HepG2 (cell line): ENCODE data around the gene BPIFA1. TPM values are rescaled to one million over a fixed set of nuclear protein-coding genes. Genes with fewer than 3 reads are reported as not detected.

Experiments
- CTCF ChIP-seq: sonication (generic); formaldehyde crosslinking; IDR thresholded peaks from 2 replicates; pipeline ENCODE4 v1.5.0; 2020; ENCODE audit warnings: mild to moderate bottlenecking, missing genetic modification reagents, moderate library complexity
- HMG20A ChIP-seq: IDR thresholded peaks from 2 replicates; pipeline ENCODE4 v1.6.1; 2016; ENCODE audit warnings: borderline replicate concordance
- HOXA7 ChIP-seq: sonication (generic); formaldehyde crosslinking; IDR thresholded peaks from 2 replicates; pipeline ENCODE4 v1.8.1; 2022; ENCODE audit warnings: mild to moderate bottlenecking, missing genetic modification reagents, moderate library complexity
- ISX ChIP-seq: sonication (generic); formaldehyde crosslinking; conservative IDR thresholded peaks from 2 replicates; pipeline ENCODE4 v1.5.0; 2020; ENCODE audit warnings: missing genetic modification reagents
- JARID2 ChIP-seq: sonication (generic); formaldehyde crosslinking; IDR thresholded peaks from 2 replicates; pipeline ENCODE4 v1.8.1; 2023; ENCODE audit warnings: missing genetic modification reagents, inconsistent platforms; ENCODE audit not compliant: insufficient replicate concordance
- JUN ChIP-seq: sonication (generic); formaldehyde crosslinking; IDR thresholded peaks from 2 replicates; pipeline ENCODE4 v1.4.0; 2020; ENCODE audit warnings: mild to moderate bottlenecking, missing genetic modification reagents
- MED8 ChIP-seq: sonication (generic); formaldehyde crosslinking; IDR thresholded peaks from 2 replicates; pipeline ENCODE4 v1.8.1; 2023; ENCODE audit warnings: mild to moderate bottlenecking, missing genetic modification reagents; ENCODE audit not compliant: insufficient replicate concordance
- SNAI1 ChIP-seq: sonication (generic); formaldehyde crosslinking; IDR thresholded peaks from 2 replicates; pipeline ENCODE4 v1.5.0; 2020; ENCODE audit warnings: mild to moderate bottlenecking, missing genetic modification reagents, borderline replicate concordance
- TAF1 ChIP-seq: sonication (generic); formaldehyde crosslinking; IDR thresholded peaks from 2 replicates; pipeline ENCODE4 v1.4.0; 2020; ENCODE audit warnings: missing genetic modification reagents
- ZMYM3 ChIP-seq: sonication (generic); formaldehyde crosslinking; IDR thresholded peaks from 2 replicates; pipeline ENCODE4 v1.5.1; 2020; ENCODE audit warnings: mild to moderate bottlenecking, missing genetic modification reagents
- ZNF143 ChIP-seq: sonication (generic); formaldehyde crosslinking; IDR thresholded peaks from 2 replicates; pipeline ENCODE4 v1.4.0; 2020; ENCODE audit warnings: missing genetic modification reagents
- ZNF232 ChIP-seq: sonication (generic); formaldehyde crosslinking; IDR thresholded peaks from 2 replicates; pipeline ENCODE4 v1.4.0; 2020; ENCODE audit warnings: missing genetic modification reagents, borderline replicate concordance
- ZNF792 ChIP-seq: IDR thresholded peaks from 2 replicates; pipeline ENCODE4 v1.6.1; 2016
- polyA plus RNA-seq, 8 experiments: library from polyadenylated mRNA; depleted of rRNA in 3 of 8; stranded (reverse) in 7 of 8; unstranded in 1 of 8; fragments of >200 nt; fragmentation: Illumina TruSeq in 4 of 8; extraction: Trizol in 4 of 8; gene quantifications; 2 replicates each; pipeline versions ENCODE4 v1.2.1 to v1.2.3, GENCODE V29; 2011 to 2016; ENCODE audit warnings: low read depth in 4 of 8, missing spikeins in 1 of 8, mixed read lengths in 1 of 8; ENCODE audit not compliant: insufficient read depth in 1 of 8
- total RNA-seq, 5 experiments: library from RNA; depleted of rRNA; stranded (reverse); fragments of >200 nt; fragmentation: Illumina TruSeq; extraction: Trizol; gene quantifications; 2 replicates each; pipeline ENCODE4 v1.2.3, GENCODE V29; 2016; ENCODE audit warnings: low read depth in 1 of 5
- TF ChIP-seq, protein P1 (sequence below): sonication (generic); formaldehyde crosslinking; IDR thresholded peaks from 2 replicates; pipeline ENCODE4 v1.4.0; 2020; ENCODE audit warnings: mild to moderate bottlenecking, missing genetic modification reagents, borderline replicate concordance
- TF ChIP-seq, protein P2 (sequence below): sonication (generic); formaldehyde crosslinking; IDR thresholded peaks from 2 replicates; pipeline ENCODE4 v1.4.0; 2020; ENCODE audit warnings: missing genetic modification reagents, borderline replicate concordance
- TF ChIP-seq, protein P3 (sequence below): sonication (generic); formaldehyde crosslinking; IDR thresholded peaks from 2 replicates; pipeline ENCODE4 v1.4.0; 2020; ENCODE audit warnings: missing genetic modification reagents
- TF ChIP-seq, protein P4 (sequence below): sonication (generic); formaldehyde crosslinking; IDR thresholded peaks from 2 replicates; pipeline ENCODE4 v1.9.0; 2021; ENCODE audit warnings: missing genetic modification reagents, mild to moderate bottlenecking, borderline replicate concordance

Gene BPIFA1
- total and polyA plus RNA-seq, 2 of the 13 experiments (the other 11 are each of a cell fraction or from before 2014, with no cell fraction given), result not detected

GRCh38 chr20:33277471-33278441 is 42.0 kb downstream of the BPIFA1 start (continued):
- TF ChIP-seq, protein P1, sequence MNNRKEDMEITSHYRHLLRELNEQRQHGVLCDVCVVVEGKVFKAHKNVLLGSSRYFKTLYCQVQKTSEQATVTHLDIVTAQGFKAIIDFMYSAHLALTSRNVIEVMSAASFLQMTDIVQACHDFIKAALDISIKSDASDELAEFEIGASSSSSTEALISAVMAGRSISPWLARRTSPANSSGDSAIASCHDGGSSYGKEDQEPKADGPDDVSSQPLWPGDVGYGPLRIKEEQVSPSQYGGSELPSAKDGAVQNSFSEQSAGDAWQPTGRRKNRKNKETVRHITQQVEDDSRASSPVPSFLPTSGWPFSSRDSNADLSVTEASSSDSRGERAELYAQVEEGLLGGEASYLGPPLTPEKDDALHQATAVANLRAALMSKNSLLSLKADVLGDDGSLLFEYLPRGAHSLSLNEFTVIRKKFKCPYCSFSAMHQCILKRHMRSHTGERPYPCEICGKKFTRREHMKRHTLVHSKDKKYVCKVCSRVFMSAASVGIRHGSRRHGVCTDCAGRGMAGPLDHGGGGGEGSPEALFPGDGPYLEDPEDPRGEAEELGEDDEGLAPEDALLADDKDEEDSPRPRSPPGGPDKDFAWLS, result no peak
- no peak for TF ChIP-seq ISX (CRISPR knock-in tag)
- peak; percentile 92 for TF ChIP-seq ZNF232 (CRISPR knock-in tag)
- peak; percentile 85; the same call in 1 of the 2 replicates for TF ChIP-seq ZNF792
- TF ChIP-seq, protein P2, sequence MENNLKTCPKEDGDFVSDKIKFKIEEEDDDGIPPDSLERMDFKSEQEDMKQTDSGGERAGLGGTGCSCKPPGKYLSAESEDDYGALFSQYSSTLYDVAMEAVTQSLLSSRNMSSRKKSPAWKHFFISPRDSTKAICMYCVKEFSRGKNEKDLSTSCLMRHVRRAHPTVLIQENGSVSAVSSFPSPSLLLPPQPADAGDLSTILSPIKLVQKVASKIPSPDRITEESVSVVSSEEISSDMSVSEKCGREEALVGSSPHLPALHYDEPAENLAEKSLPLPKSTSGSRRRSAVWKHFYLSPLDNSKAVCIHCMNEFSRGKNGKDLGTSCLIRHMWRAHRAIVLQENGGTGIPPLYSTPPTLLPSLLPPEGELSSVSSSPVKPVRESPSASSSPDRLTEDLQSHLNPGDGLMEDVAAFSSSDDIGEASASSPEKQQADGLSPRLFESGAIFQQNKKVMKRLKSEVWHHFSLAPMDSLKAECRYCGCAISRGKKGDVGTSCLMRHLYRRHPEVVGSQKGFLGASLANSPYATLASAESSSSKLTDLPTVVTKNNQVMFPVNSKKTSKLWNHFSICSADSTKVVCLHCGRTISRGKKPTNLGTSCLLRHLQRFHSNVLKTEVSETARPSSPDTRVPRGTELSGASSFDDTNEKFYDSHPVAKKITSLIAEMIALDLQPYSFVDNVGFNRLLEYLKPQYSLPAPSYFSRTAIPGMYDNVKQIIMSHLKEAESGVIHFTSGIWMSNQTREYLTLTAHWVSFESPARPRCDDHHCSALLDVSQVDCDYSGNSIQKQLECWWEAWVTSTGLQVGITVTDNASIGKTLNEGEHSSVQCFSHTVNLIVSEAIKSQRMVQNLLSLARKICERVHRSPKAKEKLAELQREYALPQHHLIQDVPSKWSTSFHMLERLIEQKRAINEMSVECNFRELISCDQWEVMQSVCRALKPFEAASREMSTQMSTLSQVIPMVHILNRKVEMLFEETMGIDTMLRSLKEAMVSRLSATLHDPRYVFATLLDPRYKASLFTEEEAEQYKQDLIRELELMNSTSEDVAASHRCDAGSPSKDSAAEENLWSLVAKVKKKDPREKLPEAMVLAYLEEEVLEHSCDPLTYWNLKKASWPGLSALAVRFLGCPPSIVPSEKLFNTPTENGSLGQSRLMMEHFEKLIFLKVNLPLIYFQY, result peak; percentile 97
- 0 out of 2 replicates have a peak, but pooled peaks have one; percentile 88 for TF ChIP-seq HOXA7 (CRISPR knock-in tag)
- no peak for TF ChIP-seq CTCF
- TF ChIP-seq JARID2, result peak; percentile 74
- no peak for TF ChIP-seq SNAI1
- peak; percentile 62; the same call in 1 of the 2 replicates for TF ChIP-seq ZMYM3
- TF ChIP-seq, protein P3, sequence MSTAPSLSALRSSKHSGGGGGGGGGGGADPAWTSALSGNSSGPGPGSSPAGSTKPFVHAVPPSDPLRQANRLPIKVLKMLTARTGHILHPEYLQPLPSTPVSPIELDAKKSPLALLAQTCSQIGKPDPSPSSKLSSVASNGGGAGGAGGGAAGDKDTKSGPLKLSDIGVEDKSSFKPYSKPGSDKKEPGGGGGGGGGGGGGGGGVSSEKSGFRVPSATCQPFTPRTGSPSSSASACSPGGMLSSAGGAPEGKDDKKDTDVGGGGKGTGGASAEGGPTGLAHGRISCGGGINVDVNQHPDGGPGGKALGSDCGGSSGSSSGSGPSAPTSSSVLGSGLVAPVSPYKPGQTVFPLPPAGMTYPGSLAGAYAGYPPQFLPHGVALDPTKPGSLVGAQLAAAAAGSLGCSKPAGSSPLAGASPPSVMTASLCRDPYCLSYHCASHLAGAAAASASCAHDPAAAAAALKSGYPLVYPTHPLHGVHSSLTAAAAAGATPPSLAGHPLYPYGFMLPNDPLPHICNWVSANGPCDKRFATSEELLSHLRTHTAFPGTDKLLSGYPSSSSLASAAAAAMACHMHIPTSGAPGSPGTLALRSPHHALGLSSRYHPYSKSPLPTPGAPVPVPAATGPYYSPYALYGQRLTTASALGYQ (CRISPR knock-in tag), result no peak
- TF ChIP-seq JUN (CRISPR knock-in tag), result peak; percentile 86
- TF ChIP-seq, protein P4, sequence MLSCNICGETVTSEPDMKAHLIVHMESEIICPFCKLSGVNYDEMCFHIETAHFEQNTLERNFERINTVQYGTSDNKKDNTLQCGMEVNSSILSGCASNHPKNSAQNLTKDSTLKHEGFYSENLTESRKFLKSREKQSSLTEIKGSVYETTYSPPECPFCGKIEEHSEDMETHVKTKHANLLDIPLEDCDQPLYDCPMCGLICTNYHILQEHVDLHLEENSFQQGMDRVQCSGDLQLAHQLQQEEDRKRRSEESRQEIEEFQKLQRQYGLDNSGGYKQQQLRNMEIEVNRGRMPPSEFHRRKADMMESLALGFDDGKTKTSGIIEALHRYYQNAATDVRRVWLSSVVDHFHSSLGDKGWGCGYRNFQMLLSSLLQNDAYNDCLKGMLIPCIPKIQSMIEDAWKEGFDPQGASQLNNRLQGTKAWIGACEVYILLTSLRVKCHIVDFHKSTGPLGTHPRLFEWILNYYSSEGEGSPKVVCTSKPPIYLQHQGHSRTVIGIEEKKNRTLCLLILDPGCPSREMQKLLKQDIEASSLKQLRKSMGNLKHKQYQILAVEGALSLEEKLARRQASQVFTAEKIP (CRISPR knock-in tag), result no peak
- TF ChIP-seq TAF1 (CRISPR knock-in tag), result no peak
- peak; percentile 68; the same call in 1 of the 2 replicates for TF ChIP-seq HMG20A (CRISPR knock-in tag)
- TF ChIP-seq ZNF143 (CRISPR knock-in tag), result no peak
- TF ChIP-seq MED8 (CRISPR knock-in tag), result no peak
